HG02938 (cell line): ENCODE data around the gene NGRN.
"Not testable (repeated sequence)": the region's sequence is repeated elsewhere in the genome, so short reads cannot be mapped to it uniquely, and the experiment has no call there.

Experiments used
- ATAC-seq: cut with Tn5 transposase; IDR thresholded peaks from one replicate; pipeline ENCODE4 v1.9.1; 2021; ENCODE audit warnings: mild to moderate bottlenecking, moderate library complexity; ENCODE audit not compliant: unreplicated experiment

The NGRN gene

DNA sequence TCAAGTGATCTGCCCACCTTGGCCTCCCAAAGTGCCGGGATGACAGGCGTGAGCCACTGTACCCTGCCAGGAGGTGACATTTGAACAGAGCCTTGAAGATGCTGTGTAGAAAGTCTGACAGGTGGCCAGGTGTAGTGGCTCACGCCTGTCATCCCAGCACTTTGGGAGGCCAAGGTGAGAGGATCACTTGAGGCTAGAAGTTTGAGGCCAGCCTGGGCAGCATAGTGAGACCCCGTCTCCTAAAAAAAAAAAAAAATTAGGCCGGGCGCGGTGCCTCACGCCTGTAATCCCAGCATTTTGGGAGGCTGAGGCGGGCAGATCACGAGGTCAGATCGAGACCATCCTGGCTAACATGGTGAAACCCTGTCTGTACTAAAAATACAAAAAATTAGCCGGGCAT lies 13.0 kb downstream of the NGRN start:
- ATAC-seq: not testable (repeated sequence)

DNA sequence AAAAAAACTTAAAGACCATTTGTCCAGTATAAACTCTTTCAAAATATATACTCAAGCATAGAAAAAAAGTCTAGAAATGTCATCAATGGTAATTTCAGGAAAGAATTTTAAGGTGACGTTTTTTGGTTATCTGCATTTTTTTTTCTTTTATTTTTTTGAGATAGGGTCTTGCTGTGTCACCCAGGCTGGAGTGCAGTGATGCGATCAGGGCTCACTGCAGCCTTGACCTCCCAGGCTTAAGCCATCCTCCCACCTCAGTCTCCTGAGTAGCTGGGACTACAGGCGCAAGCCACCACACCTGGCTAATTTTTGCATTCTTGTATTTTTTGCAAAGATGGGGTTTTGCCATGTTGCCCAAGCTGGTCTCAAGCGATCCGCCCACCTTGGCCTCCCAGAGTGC lies 15.3 kb downstream of the NGRN start:
- ATAC-seq: not testable (repeated sequence)

DNA sequence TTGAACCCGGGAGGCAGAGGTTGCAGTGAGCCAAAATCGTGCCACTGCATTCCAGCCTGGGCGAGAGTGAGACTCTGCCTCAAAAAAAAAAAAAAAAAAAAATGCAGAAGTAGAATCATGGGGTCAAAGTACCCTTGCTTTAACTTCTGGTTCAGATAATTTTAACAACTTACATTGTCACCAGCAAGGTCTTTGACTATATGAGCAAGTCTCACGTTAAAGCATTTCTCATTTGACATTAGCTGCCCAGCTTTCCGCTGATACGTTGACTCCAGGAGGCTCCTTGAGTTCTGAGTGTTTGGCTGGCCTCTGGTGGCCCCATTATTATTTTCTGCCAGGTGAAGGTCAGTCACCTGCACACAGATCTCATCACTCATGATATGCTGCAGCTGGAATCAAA lies 16.2 kb downstream of the NGRN start:
- not testable (repeated sequence) for ATAC-seq

DNA sequence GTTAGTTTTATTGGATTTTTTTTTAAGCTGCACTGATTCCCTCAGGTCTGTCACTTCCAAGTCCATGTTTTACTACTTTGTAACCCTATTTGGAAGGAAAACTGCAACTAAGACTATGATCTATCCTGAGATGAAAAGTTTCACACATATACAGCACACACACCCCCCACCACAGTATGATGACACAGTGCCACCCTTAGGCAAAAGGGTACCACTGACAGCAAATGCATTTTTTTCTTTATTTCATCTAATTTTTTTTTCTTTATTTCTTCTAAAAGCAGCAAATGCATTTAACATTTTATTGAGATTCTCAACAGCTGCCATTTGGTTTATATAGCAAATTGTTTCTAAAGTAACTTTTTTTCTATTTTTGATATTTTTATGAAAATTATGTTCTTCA lies 21.2 kb downstream of the NGRN start:
- no peak for ATAC-seq

DNA sequence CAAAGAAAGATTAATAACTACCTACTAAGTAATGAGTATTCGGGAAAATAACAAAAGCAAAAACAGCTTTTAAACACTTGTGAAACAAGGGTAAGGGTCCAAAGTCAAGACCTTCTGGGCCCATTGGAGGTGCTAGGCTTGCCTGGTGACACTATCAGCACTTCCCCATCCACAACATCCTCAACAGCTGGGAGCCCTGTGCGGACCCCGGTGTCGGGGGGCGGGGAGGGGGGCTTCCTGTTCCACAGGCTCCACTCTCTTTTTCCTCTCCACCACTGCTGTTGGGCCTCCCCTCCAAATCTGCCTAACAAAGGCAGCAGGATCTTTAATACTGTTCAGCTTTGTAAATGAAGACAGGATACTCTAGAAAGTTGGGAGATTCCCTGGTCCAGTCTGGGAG lies 21.6 kb downstream of the NGRN start:
- no peak for ATAC-seq

DNA sequence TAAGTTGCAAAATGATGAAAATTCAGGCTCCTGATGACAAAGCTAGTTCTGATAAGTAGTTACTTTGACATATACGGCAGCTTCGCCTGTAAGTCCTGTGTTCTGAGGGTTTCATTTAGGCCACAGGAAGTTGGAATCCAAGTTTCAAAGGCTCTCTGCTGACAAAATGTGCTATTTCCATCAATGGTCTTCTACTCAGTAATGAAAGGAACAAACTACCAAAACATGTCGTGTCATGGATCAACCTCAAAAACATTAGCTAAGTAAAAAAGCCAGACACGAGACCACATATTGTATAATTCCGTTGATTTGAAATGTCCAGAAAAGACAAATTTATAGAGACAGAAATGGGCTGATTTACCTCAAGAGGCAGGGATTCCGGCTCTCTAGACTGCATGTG lies 22.5 kb downstream of the NGRN start:
- no peak for ATAC-seq

DNA sequence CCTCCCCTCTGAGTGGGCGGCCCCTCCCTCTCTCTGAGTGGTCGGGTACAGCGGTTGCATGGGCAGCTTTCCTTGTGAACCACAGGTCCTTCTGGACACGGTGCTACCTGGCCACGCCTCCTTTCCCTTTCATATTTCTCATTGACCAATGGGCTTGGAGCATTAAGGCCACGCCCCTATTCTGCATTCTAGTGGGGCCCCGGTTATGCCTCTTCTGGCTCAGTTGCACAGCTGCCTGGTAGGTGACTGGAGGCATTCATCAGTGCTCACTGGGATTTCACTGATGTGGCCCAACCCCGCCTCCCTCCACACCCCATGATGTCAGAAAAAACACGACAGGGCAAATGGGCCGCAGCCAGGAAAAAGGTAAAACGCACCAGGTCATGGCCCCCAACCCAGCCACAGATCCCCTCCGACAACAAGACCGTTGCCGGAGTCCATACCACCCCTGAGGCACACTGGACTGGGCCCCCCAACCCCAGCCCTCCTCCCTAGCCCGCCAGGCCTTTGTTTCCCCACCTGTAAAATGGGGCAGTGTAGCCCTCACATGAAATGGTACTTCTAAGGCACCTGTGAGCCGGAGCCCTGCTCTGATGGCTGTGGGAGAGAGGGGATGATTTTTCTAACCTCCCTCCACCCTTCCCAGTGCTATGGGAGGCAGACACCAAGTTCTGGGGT lies 26.3 kb downstream of the NGRN start:
- no peak for ATAC-seq

DNA sequence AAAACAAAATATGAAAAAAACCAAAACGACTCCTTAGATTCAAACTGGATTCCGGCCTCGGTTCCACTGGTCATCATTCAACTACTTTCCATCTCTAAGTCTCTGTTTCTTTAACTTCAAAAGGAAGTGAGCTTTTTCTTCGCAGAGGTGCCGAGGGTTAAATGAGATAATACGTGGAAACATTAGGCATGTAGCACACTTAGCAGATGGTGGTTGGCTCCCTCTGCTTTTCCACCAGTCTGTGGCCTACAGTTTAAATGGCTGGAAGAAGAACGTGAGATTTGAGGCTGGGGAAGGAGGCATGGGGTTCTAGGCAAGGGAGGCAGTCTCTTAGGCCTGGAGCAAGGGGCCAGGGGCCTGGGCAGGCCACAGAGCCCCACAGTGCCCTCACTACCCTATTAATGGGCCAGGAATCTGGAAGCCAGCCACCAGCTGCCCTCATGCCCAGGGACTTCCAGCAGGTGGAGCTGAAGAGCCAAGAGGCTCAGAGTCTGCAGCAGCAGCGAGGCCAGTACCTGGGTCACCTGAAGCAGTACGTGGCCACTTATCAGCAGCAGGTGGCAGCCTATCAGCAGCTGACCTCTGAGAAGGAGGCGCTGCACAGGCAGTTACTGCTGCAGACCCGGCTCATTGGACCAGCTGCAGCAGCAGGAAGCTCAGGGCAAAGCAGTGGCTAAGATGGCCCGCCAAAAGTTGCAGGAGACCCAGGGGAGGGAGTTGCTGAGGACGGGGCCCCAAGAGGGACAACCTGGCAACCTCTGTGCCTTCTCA lies 27.8 kb downstream of the NGRN start:
- ATAC-seq: not testable (repeated sequence)

DNA sequence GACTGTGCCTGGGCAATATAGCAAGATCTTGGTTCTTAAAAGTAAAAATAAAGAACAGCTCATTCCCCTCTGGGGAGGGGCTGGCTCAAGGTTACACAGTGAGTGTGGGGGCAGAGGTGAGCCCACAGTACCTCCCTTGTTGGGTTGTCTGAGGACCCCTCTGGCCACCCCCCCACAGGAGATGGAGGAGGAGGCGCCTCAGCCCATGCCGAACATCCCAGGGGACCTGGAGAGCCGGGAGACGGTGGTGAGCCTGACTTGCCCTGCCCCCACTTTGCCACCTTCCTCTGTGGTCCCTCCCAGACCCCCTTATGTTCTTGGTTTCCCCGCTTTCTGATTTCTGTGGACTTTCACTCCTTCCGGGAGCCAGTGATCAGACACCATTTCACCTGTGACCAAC lies 28.7 kb downstream of the NGRN start:
- no peak for ATAC-seq

DNA sequence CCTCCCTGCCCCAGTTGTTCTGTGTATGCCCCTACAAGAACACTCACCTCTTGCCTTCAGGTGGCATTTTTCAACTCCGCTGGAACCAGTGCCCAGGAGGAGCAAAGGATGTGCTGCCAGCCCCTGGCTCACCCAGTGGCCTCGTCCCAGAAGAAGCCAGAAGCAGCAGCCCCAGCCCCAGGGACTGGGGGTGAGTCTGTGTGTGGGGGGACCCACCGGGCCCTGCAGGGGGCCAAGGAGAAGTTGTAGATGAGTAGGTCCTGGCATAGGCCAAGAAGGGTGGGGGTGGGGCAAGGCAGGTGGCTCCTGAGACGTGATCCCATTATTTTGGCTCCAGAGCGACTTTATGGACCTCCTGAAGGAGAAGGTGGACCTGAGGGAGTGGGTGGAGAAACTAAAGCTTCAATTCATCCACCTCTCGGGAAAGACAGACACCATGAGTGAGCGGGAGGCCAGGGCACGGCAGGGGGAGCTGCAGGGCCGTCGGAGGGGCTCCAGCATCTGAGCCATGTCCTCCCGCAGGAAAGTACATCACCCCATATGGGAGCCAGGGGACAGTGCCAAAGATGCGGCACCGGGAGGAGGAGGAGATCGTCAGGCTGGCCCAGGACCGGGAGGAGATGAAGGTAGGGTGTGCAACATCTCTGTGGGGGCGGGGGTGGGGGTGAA lies 29.3 kb downstream of the NGRN start:
- ATAC-seq: no peak

DNA sequence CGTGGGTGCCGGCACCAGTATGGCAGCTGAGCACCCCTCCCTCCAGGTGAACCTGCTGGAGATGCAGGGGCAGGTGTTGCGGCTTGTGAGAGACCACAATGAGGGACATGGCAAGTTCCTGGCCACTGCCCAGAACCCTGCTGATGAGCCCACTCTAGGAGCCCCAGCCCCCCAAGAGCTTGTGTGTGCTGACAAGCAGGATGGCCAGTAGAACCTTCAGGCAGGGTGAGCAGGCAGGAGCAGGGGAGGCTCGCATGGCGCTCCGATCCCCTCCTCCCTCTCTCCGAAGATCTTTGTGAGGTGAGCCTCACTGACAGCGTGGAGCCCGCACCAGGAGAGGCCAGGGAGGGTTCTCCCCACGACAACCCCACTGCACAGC lies 29.8 kb downstream of the NGRN start:
- no peak for ATAC-seq

DNA sequence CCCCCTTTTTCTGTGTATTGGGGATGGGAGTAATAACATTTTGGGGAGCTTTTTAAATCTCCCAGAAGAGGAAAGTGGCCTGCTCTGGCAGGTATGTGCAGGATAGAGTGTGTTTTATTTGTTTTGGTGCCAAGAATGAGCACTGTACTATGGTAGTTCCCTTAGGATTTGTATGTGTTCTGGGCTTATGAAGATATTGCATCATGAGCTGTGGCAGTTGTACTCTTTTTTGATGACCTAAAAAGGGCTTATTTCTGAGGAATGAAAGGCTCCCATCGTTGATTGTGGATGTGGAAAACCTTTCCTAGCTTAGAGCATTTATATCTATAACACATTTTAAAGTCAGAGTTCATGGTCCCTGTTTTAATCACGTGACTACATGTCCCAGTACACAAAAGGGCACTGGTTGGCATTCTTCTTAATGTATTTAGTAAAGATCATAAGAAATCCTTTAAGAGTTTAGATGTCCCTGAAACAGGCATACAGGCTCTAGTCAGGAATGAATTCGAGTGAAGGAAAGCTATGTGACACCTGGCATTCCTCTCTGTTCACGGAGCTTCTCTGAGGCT lies 30.9 kb downstream of the NGRN start:
- not testable (repeated sequence) for ATAC-seq

DNA sequence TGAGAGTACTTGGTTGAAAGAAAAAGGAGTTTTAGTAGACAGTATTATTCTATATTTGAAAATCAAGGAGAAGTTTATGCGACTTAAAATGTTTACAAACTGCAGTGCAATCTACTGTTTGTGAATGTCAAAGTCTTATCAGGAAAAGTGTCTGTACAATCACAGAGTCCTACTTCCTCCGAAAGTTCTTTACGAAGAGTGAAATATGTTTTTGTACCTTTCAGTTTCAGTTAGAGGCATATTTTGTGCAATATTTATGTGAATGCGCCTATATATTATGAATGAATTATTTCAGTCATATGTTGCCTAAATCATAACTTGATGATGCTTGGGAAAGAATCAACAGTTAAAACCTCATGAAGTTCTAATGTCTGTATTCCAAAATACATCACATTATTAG lies 31.5 kb downstream of the NGRN start:
- no peak for ATAC-seq

DNA sequence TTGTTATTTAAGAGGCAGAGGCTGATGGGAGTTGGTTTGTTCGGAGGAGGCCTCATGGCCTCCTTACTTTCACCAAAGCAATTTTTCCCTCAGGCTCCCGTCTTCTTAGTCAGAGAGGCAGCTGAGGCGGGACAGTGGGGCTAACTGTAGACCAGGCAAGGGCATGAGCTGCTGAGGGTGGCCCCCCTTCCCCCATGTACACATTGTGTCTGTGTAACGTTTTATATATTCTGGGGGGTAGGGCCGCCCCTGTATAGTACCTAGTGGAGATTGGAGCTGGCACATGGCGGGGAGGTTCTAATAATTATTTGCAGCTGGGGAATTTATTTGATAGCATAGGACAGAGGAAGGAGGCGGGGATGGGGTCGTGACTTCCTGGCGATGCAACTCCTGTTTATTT lies 35.1 kb downstream of the NGRN start:
- no peak for ATAC-seq

DNA sequence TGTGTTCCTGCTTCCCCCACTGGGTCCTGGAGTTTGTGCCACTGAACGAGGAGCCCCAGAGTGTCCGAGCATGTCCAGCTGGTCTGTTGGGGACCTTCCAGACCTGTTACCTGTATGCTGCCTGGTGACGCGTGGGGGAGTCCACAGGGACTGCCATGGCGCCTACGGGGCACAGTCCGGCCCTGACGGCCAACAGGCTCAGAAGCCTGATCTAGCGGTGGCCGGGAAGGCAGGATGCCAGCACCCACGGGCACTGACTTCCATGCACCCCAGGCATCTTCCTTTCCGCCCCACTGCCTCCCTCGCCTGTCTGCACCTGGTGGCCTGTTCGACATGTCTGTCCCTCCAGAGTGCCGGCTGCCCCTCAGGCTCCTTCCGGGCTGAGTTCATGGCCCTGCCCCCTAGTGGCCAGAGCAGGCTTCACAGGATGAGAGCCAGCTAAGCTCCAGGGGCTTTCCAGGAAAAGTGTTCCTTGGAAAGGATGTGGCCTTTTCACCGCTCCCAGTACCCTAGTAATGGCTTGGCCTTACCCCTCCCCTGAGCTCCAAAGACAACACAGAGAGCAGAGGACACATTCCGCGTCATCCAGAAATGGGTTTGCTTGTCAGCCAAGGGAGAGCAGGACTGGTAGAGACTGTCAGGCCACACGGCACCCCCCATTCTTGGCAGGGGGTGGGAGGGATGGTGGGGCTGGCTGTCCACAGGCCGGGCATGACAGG lies 35.7 kb downstream of the NGRN start:
- no peak for ATAC-seq

DNA sequence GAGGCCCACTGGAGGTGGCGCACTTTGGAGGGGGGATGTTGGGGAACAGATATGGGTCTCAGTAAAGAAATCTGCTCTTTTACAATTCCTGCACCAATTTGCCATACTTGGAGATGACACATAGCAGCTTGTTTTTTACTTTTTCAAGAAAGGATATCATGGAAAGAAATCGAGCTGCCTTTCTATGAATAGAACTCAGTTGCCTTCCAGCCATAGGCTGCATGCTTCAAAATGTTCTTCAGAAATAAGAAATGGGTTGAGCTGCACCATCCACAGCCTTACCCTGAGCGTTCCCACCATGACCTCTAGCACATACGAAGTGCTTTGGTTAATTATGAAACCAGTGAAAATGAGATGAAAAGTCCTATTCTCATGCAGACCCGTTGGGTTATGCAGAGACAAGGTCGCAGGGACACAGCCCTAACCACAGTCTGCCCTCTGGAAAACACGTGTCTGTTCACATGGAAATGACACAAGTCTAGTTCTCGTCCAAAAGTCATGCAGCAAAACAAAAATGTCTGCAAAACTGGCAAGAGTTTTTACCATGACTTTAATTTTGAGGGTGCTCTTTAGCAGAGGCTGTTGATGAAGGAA lies 36.3 kb downstream of the NGRN start:
- no peak for ATAC-seq

DNA sequence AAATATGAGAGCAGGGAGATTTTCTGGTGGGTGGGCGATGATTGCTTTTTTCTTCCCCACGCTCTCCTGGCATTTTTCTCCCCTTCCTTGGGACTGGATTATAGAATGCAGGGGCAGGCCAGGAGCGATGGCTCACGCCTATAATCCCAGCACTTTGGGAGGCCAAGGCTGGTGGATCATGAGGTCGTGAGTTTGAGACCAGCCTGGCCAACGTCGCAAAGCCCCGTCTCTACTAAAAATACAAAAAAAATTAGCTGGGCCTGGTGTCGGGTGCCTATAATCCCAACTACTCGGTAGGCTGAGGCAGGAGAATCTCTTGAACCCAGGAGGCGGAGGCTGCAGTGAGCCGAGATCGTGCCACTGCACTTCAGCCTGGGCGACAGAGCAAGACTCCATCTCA lies 39.9 kb downstream of the NGRN start:
- ATAC-seq: not testable (repeated sequence)

DNA sequence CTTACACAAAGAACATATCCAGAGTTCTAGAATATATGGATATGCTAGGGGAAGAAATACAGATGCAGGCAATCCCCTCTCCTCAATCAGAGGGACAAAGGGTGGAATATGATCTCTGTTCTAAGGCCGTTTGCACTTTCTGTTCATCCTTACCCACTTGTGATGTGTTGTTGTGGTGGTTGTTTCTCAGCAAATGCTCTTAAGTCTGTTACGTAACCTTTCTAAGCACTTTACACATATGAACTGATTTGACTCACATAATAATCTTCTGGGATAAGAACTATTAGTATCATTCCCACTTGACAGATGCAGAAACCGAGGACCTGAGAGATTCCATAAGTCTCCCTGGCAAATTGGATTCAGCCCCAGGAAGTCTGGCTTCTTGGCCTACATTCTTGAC lies 40.5 kb downstream of the NGRN start:
- no peak for ATAC-seq

DNA sequence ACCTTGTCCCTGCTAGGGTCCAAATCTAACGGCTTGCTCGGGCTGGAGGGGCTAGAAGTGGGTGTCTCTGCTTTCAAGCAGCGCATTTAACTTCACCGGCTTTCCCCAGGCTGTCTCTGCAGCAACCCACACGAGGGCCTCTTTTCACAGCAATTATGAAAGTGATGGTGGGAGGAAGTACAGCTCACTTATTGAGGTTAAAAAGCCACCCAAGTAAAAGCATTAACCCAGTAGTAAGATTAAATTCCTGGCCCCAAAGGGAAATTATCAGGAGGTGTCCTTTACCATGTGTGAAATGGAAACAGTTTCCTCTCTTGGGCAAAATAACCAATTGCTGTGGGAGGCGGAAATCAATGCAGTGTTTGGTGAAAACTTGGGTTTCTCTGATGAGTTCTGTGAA lies 41.1 kb downstream of the NGRN start:
- ATAC-seq: no peak

DNA sequence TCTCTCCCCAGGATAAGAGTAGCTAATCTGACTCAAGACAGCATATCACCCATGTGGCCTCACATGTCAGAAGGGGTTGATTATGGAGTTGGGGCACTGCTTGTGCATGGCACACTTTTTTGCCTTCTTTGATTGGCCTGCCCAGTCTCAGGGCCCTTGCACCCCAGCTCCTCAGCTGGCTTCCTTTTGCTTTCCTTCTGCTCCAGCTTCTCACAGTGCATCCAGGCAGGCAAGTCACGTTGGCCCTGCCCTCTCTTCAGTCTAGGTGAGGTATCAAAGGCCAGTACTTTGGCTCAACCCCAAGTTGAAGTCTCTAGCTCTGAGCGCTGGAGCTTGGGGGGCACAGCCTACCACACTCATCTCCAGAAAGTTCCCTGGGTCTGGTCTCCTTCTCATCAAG lies 42.2 kb downstream of the NGRN start:
- no peak for ATAC-seq

DNA sequence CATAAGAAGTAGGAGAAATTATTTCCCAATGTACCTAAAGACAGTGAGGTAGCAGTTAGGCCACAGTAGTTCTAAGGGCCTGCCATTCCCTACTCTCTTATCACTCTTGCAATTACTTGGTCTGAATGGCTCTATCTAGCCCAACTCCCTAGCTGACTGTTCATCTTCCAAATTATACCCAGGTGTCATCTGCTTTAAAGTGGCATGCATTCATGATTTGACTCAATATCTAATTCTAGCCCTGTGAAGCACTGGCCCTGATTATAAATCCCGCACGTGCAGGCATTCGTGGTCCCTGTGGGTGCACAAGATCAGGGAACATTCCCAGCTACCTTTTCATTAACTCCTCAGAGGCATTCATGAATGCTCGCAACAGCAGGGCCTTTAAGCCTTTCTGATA lies 43.5 kb downstream of the NGRN start:
- no peak for ATAC-seq
